SK-N-SH (cell line): ENCODE measurements around the gene GART. TPM values are rescaled to one million over a fixed set of nuclear protein-coding genes. Genes with fewer than 3 reads are reported as not detected.

ENCODE experiments used
- CTCF ChIA-PET: fragments of 300-600, 350-600 bp; formaldehyde crosslinking; extraction: SDS; loops from one replicate; lab custom pipeline; 2021; lab: Yijun Ruan, JAX
- POLR2A ChIA-PET: fragments of 350-600 bp; sonication (Branson Sonifier 250); formaldehyde crosslinking; extraction: SDS; loops from one replicate; lab custom pipeline; 2020; ENCODE audit warnings: antibody characterized with exemption, inconsistent platforms; lab: Yijun Ruan, JAX
- DNase-seq: peaks from one replicate; pipeline ENCODE4 v3.0.0; 2012
- H2AFZ ChIP-seq: fragments of 200-600 bp; sonication (generic); 2 replicates; pipeline ENCODE4 v1.8.1; 2016; ENCODE audit warnings: antibody characterized with exemption, mild to moderate bottlenecking, low read depth
- H3F3A ChIP-seq: fragments of 200-600 bp; sonication (generic); replicated peaks from 2 replicates; pipeline ENCODE3; 2016; ENCODE audit warnings: antibody characterized with exemption, mild to moderate bottlenecking; ENCODE audit not compliant: insufficient read depth
- H3K27ac ChIP-seq, 2 experiments: fragments of 200-500 bp in 1 of 2; fragments of 200-600 bp in 1 of 2; sonication (Bioruptor generic) in 1 of 2; sonication (generic), shearing (Covaris generic) in 1 of 2; 2 replicates each; pipeline versions ENCODE4 v1.5.1 to v1.6.1; 2014 to 2016; ENCODE audit warnings: low read depth in 2 of 2, inconsistent platforms in 1 of 2, low read length in 1 of 2, mild to moderate bottlenecking in 1 of 2, mixed read lengths in 1 of 2
- H3K27me3 ChIP-seq: fragments of 200-600 bp; sonication (generic), shearing (Covaris generic); 2 replicates; pipeline ENCODE4 v1.6.1; 2016; ENCODE audit warnings: mixed run types; ENCODE audit not compliant: insufficient read depth
- H3K36me3 ChIP-seq, 2 experiments: fragments of 200-500 bp in 1 of 2; fragments of 200-600 bp in 1 of 2; sonication (Bioruptor generic) in 1 of 2; sonication (generic) in 1 of 2; replicated peaks in 1 of 2; 2 replicates each; pipeline versions ENCODE3 to v1.5.1; 2014 to 2016; ENCODE audit warnings: low read length in 1 of 2, mild to moderate bottlenecking in 1 of 2; ENCODE audit not compliant: insufficient read depth in 2 of 2, control insufficient read depth in 1 of 2
- H3K4me1 ChIP-seq, 2 experiments: fragments of 200-500 bp in 1 of 2; fragments of 200-600 bp in 1 of 2; sonication (Bioruptor generic) in 1 of 2; sonication (generic), shearing (Covaris generic) in 1 of 2; 2 replicates each; pipeline versions ENCODE4 v1.5.1 to v1.6.1; 2014 to 2016; ENCODE audit warnings: low read depth in 1 of 2, low read length in 1 of 2, mixed run types in 1 of 2; ENCODE audit not compliant: insufficient read depth in 2 of 2, control insufficient read depth in 1 of 2
- H3K4me2 ChIP-seq: fragments of 200-600 bp; sonication (generic), shearing (Covaris generic); 2 replicates; pipeline ENCODE4 v1.6.1; 2017; ENCODE audit warnings: mixed run types
- H3K4me3 ChIP-seq, 2 experiments: fragments of 200-500 bp in 1 of 2; fragments of 200-600 bp in 1 of 2; sonication (Bioruptor generic) in 1 of 2; sonication (generic), shearing (Covaris generic) in 1 of 2; 2 replicates each; pipeline versions ENCODE4 v1.5.1 to v1.8.1; 2014 to 2016; ENCODE audit warnings: low read depth in 2 of 2, inconsistent platforms in 1 of 2, low read length in 1 of 2, mild to moderate bottlenecking in 1 of 2, mixed read lengths in 1 of 2, moderate library complexity in 1 of 2
- H3K79me2 ChIP-seq: fragments of 200-600 bp; sonication (generic); 2 replicates; pipeline ENCODE4 v1.8.1; 2017; ENCODE audit warnings: mild to moderate bottlenecking; ENCODE audit not compliant: insufficient read depth
- H3K9ac ChIP-seq: fragments of 200-600 bp; sonication (generic); 2 replicates; pipeline ENCODE4 v1.6.1; 2017; ENCODE audit warnings: mixed run types
- H3K9me2 ChIP-seq: fragments of 200-600 bp; sonication (generic); 2 replicates; pipeline ENCODE4 v1.6.1; 2017; ENCODE audit warnings: mixed run types
- H3K9me3 ChIP-seq: fragments of 200-600 bp; sonication (generic); 2 replicates; pipeline ENCODE4 v1.6.1; 2017; ENCODE audit warnings: mixed run types, mild to moderate bottlenecking, moderate library complexity
- H4K20me1 ChIP-seq: fragments of 200-600 bp; sonication (generic); 2 replicates; pipeline ENCODE4 v1.6.1; 2017; ENCODE audit warnings: mild to moderate bottlenecking, mixed run types; ENCODE audit not compliant: insufficient read depth
- CHD2 ChIP-seq: fragments of 150-350 bp; IDR thresholded peaks from 2 replicates; pipeline ENCODE4 v1.6.1; 2018; ENCODE audit warnings: low read length; ENCODE audit not compliant: partially characterized antibody
- EP300 ChIP-seq, 2 experiments: IDR thresholded peaks; 2 replicates each; pipeline versions ENCODE4 v1.4.0 to v1.6.1; 2012; ENCODE audit warnings: borderline replicate concordance in 1 of 2, low read depth in 1 of 2, low read length in 1 of 2
- EZH2phosphoT487 ChIP-seq: fragments of 200-600 bp; sonication (generic); IDR thresholded peaks from 2 replicates; pipeline ENCODE4 v1.6.1; 2017; ENCODE audit warnings: low read depth, mixed run types, mild to moderate bottlenecking, antibody characterized with exemption, moderate library complexity, borderline replicate concordance
- FOXJ3 ChIP-seq: sonication (generic); formaldehyde crosslinking; IDR thresholded peaks from 2 replicates; pipeline ENCODE4 v1.5.1; 2020; ENCODE audit warnings: mild to moderate bottlenecking, missing genetic modification reagents
- FOXM1 ChIP-seq: IDR thresholded peaks from 2 replicates; pipeline ENCODE4 v1.4.0; 2012; ENCODE audit warnings: low read depth, mild to moderate bottlenecking
- GATA2 ChIP-seq: sonication (generic); formaldehyde crosslinking; IDR thresholded peaks from 2 replicates; pipeline ENCODE4 v1.5.0; 2020; ENCODE audit warnings: mild to moderate bottlenecking, missing genetic modification reagents
- JUND ChIP-seq: IDR thresholded peaks from 2 replicates; pipeline ENCODE4 v1.4.0; 2012
- MEF2A ChIP-seq: IDR thresholded peaks from 2 replicates; pipeline ENCODE4 v1.4.0; 2012; ENCODE audit warnings: low read depth, borderline replicate concordance
- MXI1 ChIP-seq: IDR thresholded peaks from 2 replicates; pipeline ENCODE4 v1.6.1; 2012; ENCODE audit warnings: mild to moderate bottlenecking, low read depth, low read length, improper control_type of control experiment
- NFIC ChIP-seq: IDR thresholded peaks from 2 replicates; pipeline ENCODE4 v1.4.0; 2012; ENCODE audit warnings: borderline replicate concordance
- POLR2AphosphoS5 ChIP-seq: IDR thresholded peaks from 2 replicates; pipeline ENCODE4 v1.6.1; 2012; ENCODE audit warnings: low read depth, low read length
- RAD21 ChIP-seq: IDR thresholded peaks from 2 replicates; pipeline ENCODE4 v1.6.1; 2012; ENCODE audit warnings: mild to moderate bottlenecking, low read length
- RCOR1 ChIP-seq: fragments of 150-350 bp; IDR thresholded peaks from 2 replicates; pipeline ENCODE4 v1.6.1; 2017; ENCODE audit warnings: antibody characterized with exemption, low read length
- RFX5 ChIP-seq: IDR thresholded peaks from 2 replicates; pipeline ENCODE4 v1.6.1; 2012; ENCODE audit warnings: mild to moderate bottlenecking, improper control_type of control experiment, low read length
- RXRA ChIP-seq: IDR thresholded peaks from 2 replicates; pipeline ENCODE4 v1.4.0; 2012; ENCODE audit warnings: low read depth, mild to moderate bottlenecking, borderline replicate concordance
- SIN3A ChIP-seq: IDR thresholded peaks from 2 replicates; pipeline ENCODE4 v1.6.1; 2012; ENCODE audit warnings: low read depth, mild to moderate bottlenecking, low read length, moderate library complexity, borderline replicate concordance
- TAF1 ChIP-seq: IDR thresholded peaks from 2 replicates; pipeline ENCODE4 v1.6.1; 2012; ENCODE audit warnings: low read depth, mild to moderate bottlenecking, low read length, moderate library complexity, borderline replicate concordance
- TCF12 ChIP-seq: IDR thresholded peaks from 2 replicates; pipeline ENCODE4 v1.4.0; 2012
- TEAD4 ChIP-seq: IDR thresholded peaks from 2 replicates; pipeline ENCODE4 v1.4.0; 2012; ENCODE audit warnings: mild to moderate bottlenecking, borderline replicate concordance; ENCODE audit not compliant: insufficient read depth
- USF1 ChIP-seq: IDR thresholded peaks from 2 replicates; pipeline ENCODE4 v1.4.0; 2012; ENCODE audit warnings: low read depth, borderline replicate concordance
- USF2 ChIP-seq: fragments of 150-350 bp; IDR thresholded peaks from 2 replicates; pipeline ENCODE4 v1.6.1; 2017; ENCODE audit warnings: antibody characterized with exemption, low read length, low read depth, borderline replicate concordance
- ZBTB33 ChIP-seq: IDR thresholded peaks from 2 replicates; pipeline ENCODE4 v1.4.0; 2012; ENCODE audit warnings: low read depth, borderline replicate concordance
- WGBS: methylation state at CpG from one replicate; pipeline ENCODE4 v1.1.6; 2017; ENCODE audit warnings: low lambda C conversion rate; 5-methylcytosine and 5-hydroxymethylcytosine counted together
- polyA plus RNA-seq, 3 experiments: library from polyadenylated mRNA; depleted of rRNA; stranded (reverse); fragments of >200 nt; gene quantifications; 2 replicates each; pipeline ENCODE4 v1.2.3, GENCODE V29; 2012

The GART gene
- polyA plus RNA-seq, 1 of the 3 experiments (the other 2 are of a cell fraction): 17.3 TPM

- Histone ChIP-seq H3K27me3 (no peaks in the 10 kb centered on the region), H3F3A (peaks cover 16% of the 10 kb centered on the region), H3K9me2 (no peaks in the 10 kb centered on the region), H3K9me3 (no peaks in the 10 kb centered on the region)
- no peak for DNase-seq
- TF ChIP-seq TAF1: no peak
- TF ChIP-seq JUND: no peak
- TF ChIP-seq, all 33 proteins: peak for 0
- CTCF ChIA-PET: interaction anchor here (0.5 to 2.1 kb wide), 10 partner anchors 11 to 750 kb away, joined by 3 to 15 read pairs (median 4); partner anchors contain the start of gene DNAJC28
- Histone ChIP-seq H3K79me2 (peaks cover 32% of the 10 kb centered on the region), H4K20me1 (no peaks in the 10 kb centered on the region; the same call in 1 of the 2 replicates), H3K4me1 (peaks cover 0 to 4% of the 10 kb centered on the region in 2 experiments; a peak in 1 of 4 replicates), H3K9ac (peak overlapping the region; percentile 87), H3K4me2 (peak overlapping the region; percentile 85), H2AFZ (peak overlapping the region; percentile 97), H3K36me3 (no peaks in the 10 kb centered on the region), H3K27ac (peak overlapping the region; percentile 87 to 89), H3K4me3 (peak overlapping the region; percentile 65 to 75)
- 27% methylated on average over 17 of the region's 17 CpGs for WGBS
- POLR2A ChIA-PET: interaction anchor here (0.7 to 4.0 kb wide), 7 partner anchors 10 to 172 kb away, joined by 3 to 56 read pairs (median 4); partner anchors contain the start of genes DNAJC28, DONSON and IFNAR1
These were observed 61.3 kb downstream of the GART start for GRCh38 chr21:33480481-33481103.

- POLR2A ChIA-PET: interaction anchor here (0.9 to 4.0 kb wide), 7 partner anchors 11 to 171 kb away, joined by 3 to 56 read pairs (median 4); partner anchors contain the start of genes DNAJC28, DONSON and IFNAR1
- Histone ChIP-seq H2AFZ (peak within 1 kb of the TSS; percentile 97), H3K27me3 (no peaks in the 10 kb centered on the region), H3K9ac (peak within 1 kb of the TSS; percentile 89), H3K9me2 (no peaks in the 10 kb centered on the region), H3K4me3 (peak within 1 kb of the TSS; percentile 67 to 80), H3K79me2 (peaks cover 39% of the 10 kb centered on the region), H3K27ac (peak within 1 kb of the TSS; percentile 87 to 90), H3K36me3 (no peaks in the 10 kb centered on the region), H3K9me3 (no peaks in the 10 kb centered on the region), H4K20me1 (no peaks in the 10 kb centered on the region; the same call in 1 of the 2 replicates), H3K4me1 (peaks cover 0 to 4% of the 10 kb centered on the region in 2 experiments; a peak in 1 of 4 replicates), H3F3A (peaks cover 16% of the 10 kb centered on the region), H3K4me2 (peak within 1 kb of the TSS; percentile 85)
- DNase-seq: peak; percentile 98
- CTCF ChIA-PET: interaction anchor here (0.5 to 2.1 kb wide), 12 partner anchors 11 to 749 kb away, joined by 3 to 15 read pairs (median 4); partner anchors contain the start of gene DNAJC28
- WGBS: 0% methylated on average over 10 of the region's 93 CpGs
- TF ChIP-seq EZH2phosphoT487 (no peak), MXI1 (peak; percentile 65), RAD21 (peak; percentile 43), TEAD4 (no peak), CHD2 (peak; percentile 88), POLR2AphosphoS5 (peak; percentile 84), MEF2A (no peak), RXRA (no peak), ZBTB33 (no peak), TCF12 (no peak; the same call in 1 of the 2 replicates), FOXJ3 (CRISPR knock-in tag) (no peak), NFIC (no peak), TAF1 (peak; percentile 83), USF2 (no peak), RFX5 (no peak), FOXM1 (no peak), EP300 (IDR thresholded peaks at IDR 0.05; ENCODE audit: borderline replicate concordance in 1 of 2, low read depth in 1 of 2, low read length in 1 of 2) (0 out of 4 replicates have a peak, but pooled peaks of 1 of the 2 experiments have one; percentile 14), RCOR1 (no peak; the same call in 1 of the 2 replicates), JUND (no peak), SIN3A (peak; percentile 46; the same call in 1 of the 2 replicates), GATA2 (no peak), USF1 (no peak)
These were observed 62.0 kb downstream of the GART start, which contains the start of gene TMEM50B for GRCh38 chr21:33479679-33480480. Gene TMEM50B, minus strand, starts transcription at chr21:33479974. Its CDS starts 11,089 bp downstream, at chr21:33468885.
